H1 (cell line): ENCODE results near the gene DNAH10. TPM values are rescaled to one million over a fixed set of nuclear protein-coding genes. Genes with fewer than 3 reads are reported as not detected.

Source experiments
- CTCF ChIA-PET: fragments of 300-600 bp; sonication (Branson Sonifier 250); formaldehyde crosslinking; loops from one replicate; lab custom pipeline; 2021; ENCODE audit not compliant: partially characterized antibody; lab: Charles Lee
- POLR2A ChIA-PET: fragments of 300-600 bp; sonication (Branson Sonifier 250); formaldehyde crosslinking; loops from one replicate; lab custom pipeline; 2021; ENCODE audit warnings: inconsistent platforms; ENCODE audit not compliant: partially characterized antibody; lab: Charles Lee
- DNase-seq, 2 experiments: peaks; one replicate each; pipeline versions ENCODE4 v3.0.0 to v3.0.0-alpha.2; 2010 to 2022; ENCODE audit warnings: low spot score in 2 of 2, low read depth in 1 of 2, mixed read lengths in 1 of 2
- FAIRE-seq: peaks from 2 replicates; lab custom pipeline; 2011; peaks lifted over from hg19 to GRCh38; lab: Jason Lieb, UNC
- H2AFZ ChIP-seq: 2 replicates; pipeline ENCODE4 v1.8.1; 2012; ENCODE audit warnings: low read length, inconsistent platforms
- H2AK5ac ChIP-seq: 2 replicates; pipeline ENCODE4 v1.6.1; 2013; ENCODE audit warnings: low read depth, low read length
- H2BK120ac ChIP-seq: replicated peaks from 2 replicates; pipeline ENCODE3; 2013; ENCODE audit warnings: low read depth, low read length, inconsistent platforms
- H2BK12ac ChIP-seq: 2 replicates; pipeline ENCODE4 v1.6.1; 2013; ENCODE audit warnings: low read depth, low read length
- H2BK15ac ChIP-seq: 2 replicates; pipeline ENCODE4 v1.6.1; 2013; ENCODE audit warnings: low read length
- H2BK20ac ChIP-seq: 2 replicates; pipeline ENCODE4 v1.6.1; 2013; ENCODE audit warnings: low read length
- H2BK5ac ChIP-seq: 2 replicates; pipeline ENCODE4 v1.6.1; 2013; ENCODE audit warnings: low read depth, low read length
- H3K14ac ChIP-seq: 2 replicates; pipeline ENCODE4 v1.6.1; 2013; ENCODE audit warnings: inconsistent platforms; ENCODE audit not compliant: insufficient read length
- H3K18ac ChIP-seq: 2 replicates; pipeline ENCODE4 v1.6.1; 2013; ENCODE audit warnings: low read length; ENCODE audit errors: extremely low read depth
- H3K23ac ChIP-seq: 2 replicates; pipeline ENCODE4 v1.6.1; 2013; ENCODE audit warnings: inconsistent platforms; ENCODE audit not compliant: insufficient read length
- H3K23me2 ChIP-seq: 2 replicates; pipeline ENCODE4 v1.6.1; 2013; ENCODE audit warnings: low read depth, low read length
- H3K27ac ChIP-seq: 2 replicates; pipeline ENCODE4 v1.6.1; 2011; ENCODE audit warnings: low read depth, low read length, inconsistent platforms
- H3K27me3 ChIP-seq, 4 experiments: replicated peaks in 1 of 4; 1 replicate in 1 of 4; 2 replicates in 3 of 4; pipeline versions ENCODE4 v1.6.1 to v1.8.1; 2011 to 2013; ENCODE audit warnings: low read length in 3 of 4, mild to moderate bottlenecking in 3 of 4, inconsistent platforms in 2 of 4, mixed read lengths in 2 of 4, moderate library complexity in 1 of 4; ENCODE audit not compliant: control insufficient read depth in 3 of 4, insufficient read depth in 3 of 4; ENCODE audit errors: extremely low read depth in 1 of 4
- H3K36me3 ChIP-seq, 4 experiments: 2 replicates each; pipeline versions ENCODE4 v1.6.1 to v1.8.1; 2011 to 2013; ENCODE audit warnings: mild to moderate bottlenecking in 4 of 4, low read length in 3 of 4, moderate library complexity in 2 of 4, control low read depth in 1 of 4, inconsistent platforms in 1 of 4; ENCODE audit not compliant: insufficient read depth in 4 of 4, control insufficient read depth in 2 of 4
- H3K4ac ChIP-seq: replicated peaks from 2 replicates; pipeline ENCODE3; 2013; ENCODE audit warnings: low read length, low read depth, mixed read lengths, inconsistent platforms; ENCODE audit not compliant: insufficient read length
- H3K4me1 ChIP-seq, 4 experiments: replicated peaks in 1 of 4; 1 replicate in 1 of 4; 2 replicates in 3 of 4; pipeline versions ENCODE4 v1.6.1 to v1.8.1; 2011 to 2013; ENCODE audit warnings: low read length in 3 of 4, inconsistent platforms in 2 of 4, mixed read lengths in 1 of 4; ENCODE audit not compliant: insufficient read depth in 4 of 4, control insufficient read depth in 3 of 4
- H3K4me2 ChIP-seq, 2 experiments: 2 replicates each; pipeline versions ENCODE4 v1.6.1 to v1.8.1; 2011 to 2013; ENCODE audit warnings: low read depth in 2 of 2, low read length in 2 of 2, control low read depth in 1 of 2, inconsistent platforms in 1 of 2, mild to moderate bottlenecking in 1 of 2; ENCODE audit not compliant: insufficient read depth in 1 of 2
- H3K4me3 ChIP-seq, 4 experiments: fragments of 200-600, 300-600 bp in 1 of 4; sonication (generic), shearing (Covaris generic), sonication (Bioruptor Twin) in 1 of 4; 2 replicates each; pipeline versions ENCODE4 v1.5.1 to v1.8.1; 2011 to 2016; ENCODE audit warnings: low read length in 4 of 4, low read depth in 3 of 4, control low read depth in 2 of 4, inconsistent platforms in 2 of 4, mild to moderate bottlenecking in 2 of 4, mixed read lengths in 1 of 4, moderate library complexity in 1 of 4; ENCODE audit not compliant: insufficient read depth in 2 of 4; ENCODE audit errors: extremely low read depth in 1 of 4
- H3K56ac ChIP-seq: replicated peaks from 2 replicates; pipeline ENCODE3; 2013; ENCODE audit warnings: low read depth, mild to moderate bottlenecking, mixed read lengths, low read length, inconsistent platforms; ENCODE audit not compliant: insufficient read length
- H3K79me1 ChIP-seq: 2 replicates; pipeline ENCODE4 v1.6.1; 2013; ENCODE audit warnings: low read depth, low read length, control low read depth
- H3K79me2 ChIP-seq, 2 experiments: 2 replicates each; pipeline versions ENCODE4 v1.6.1 to v1.8.1; 2012 to 2013; ENCODE audit warnings: low read length in 2 of 2, mild to moderate bottlenecking in 2 of 2, inconsistent platforms in 1 of 2; ENCODE audit not compliant: insufficient read depth in 2 of 2, control insufficient read depth in 1 of 2
- H3K9ac ChIP-seq, 4 experiments: replicated peaks in 1 of 4; 1 replicate in 1 of 4; 2 replicates in 3 of 4; pipeline versions ENCODE4 v1.6.1 to v1.8.1; 2011 to 2013; ENCODE audit warnings: low read depth in 3 of 4, low read length in 3 of 4, control low read depth in 2 of 4, mild to moderate bottlenecking in 2 of 4, moderate library complexity in 2 of 4, inconsistent platforms in 1 of 4; ENCODE audit errors: extremely low read depth in 1 of 4
- H3K9me3 ChIP-seq, 2 experiments: 2 replicates each; pipeline versions ENCODE4 v1.6.1 to v1.8.1; 2012 to 2013; ENCODE audit warnings: mild to moderate bottlenecking in 2 of 2, moderate library complexity in 2 of 2, control low read depth in 1 of 2, inconsistent platforms in 1 of 2, low read depth in 1 of 2, low read length in 1 of 2, mixed read lengths in 1 of 2; ENCODE audit not compliant: insufficient read depth in 2 of 2
- H4K20me1 ChIP-seq, 2 experiments: replicated peaks in 1 of 2; 2 replicates each; pipeline versions ENCODE3 to v1.8.1; 2011 to 2013; ENCODE audit warnings: inconsistent platforms in 2 of 2, low read length in 2 of 2, mild to moderate bottlenecking in 1 of 2; ENCODE audit not compliant: insufficient read depth in 2 of 2, control insufficient read depth in 1 of 2
- H4K5ac ChIP-seq: 2 replicates; pipeline ENCODE4 v1.6.1; 2013; ENCODE audit warnings: low read length, low read depth, mixed read lengths, inconsistent platforms; ENCODE audit not compliant: insufficient read length
- H4K8ac ChIP-seq: 2 replicates; pipeline ENCODE4 v1.8.0; 2013; ENCODE audit warnings: mild to moderate bottlenecking, moderate library complexity, low read length, inconsistent platforms; ENCODE audit not compliant: insufficient read depth; ENCODE audit errors: extremely low read depth
- H4K91ac ChIP-seq: replicated peaks from 2 replicates; pipeline ENCODE3; 2013; ENCODE audit warnings: low read length, mixed read lengths, inconsistent platforms; ENCODE audit not compliant: insufficient read length
- ATF3 ChIP-seq: IDR thresholded peaks from 2 replicates; pipeline ENCODE4 v1.6.1; 2011; ENCODE audit warnings: low read depth, mild to moderate bottlenecking, low read length; ENCODE audit not compliant: insufficient read depth
- CBX5 ChIP-seq: fragments of 300-800, 300-1000 bp; sonication (generic); IDR thresholded peaks from 2 replicates; pipeline ENCODE4 v1.7.1; 2016; ENCODE audit warnings: antibody characterized with exemption, low read length, low read depth
- CREB1 ChIP-seq: IDR thresholded peaks from 2 replicates; pipeline ENCODE4 v1.6.1; 2012; ENCODE audit warnings: inconsistent platforms
- GTF2F1 ChIP-seq: IDR thresholded peaks from 2 replicates; pipeline ENCODE4 v1.6.1; 2012; ENCODE audit warnings: low read depth, low read length, improper control_type of control experiment, borderline replicate concordance
- PHF8 ChIP-seq: fragments of 200-600 bp; sonication (generic); conservative IDR thresholded peaks from 2 replicates; pipeline ENCODE4 v1.7.1; 2012; ENCODE audit warnings: low read depth, mild to moderate bottlenecking, inconsistent platforms, low read length, moderate library complexity
- POLR2A ChIP-seq, 2 experiments: IDR thresholded peaks; 1 replicate in 1 of 2; 2 replicates in 1 of 2; pipeline ENCODE4 v1.6.1; 2011; ENCODE audit warnings: low read depth in 2 of 2, low read length in 2 of 2, mild to moderate bottlenecking in 2 of 2; ENCODE audit errors: control extremely low read depth in 1 of 2
- RAD21 ChIP-seq, 2 experiments: IDR thresholded peaks in 1 of 2; conservative IDR thresholded peaks in 1 of 2; 2 replicates each; pipeline ENCODE4 v1.6.1; 2011; ENCODE audit warnings: low read depth in 2 of 2, low read length in 2 of 2, improper control_type of control experiment in 1 of 2, inconsistent platforms in 1 of 2, mild to moderate bottlenecking in 1 of 2, moderate library complexity in 1 of 2
- SIN3A ChIP-seq, 2 experiments: IDR thresholded peaks in 1 of 2; conservative IDR thresholded peaks in 1 of 2; 2 replicates each; pipeline ENCODE4 v1.6.1; 2011 to 2012; ENCODE audit warnings: low read length in 2 of 2, improper control_type of control experiment in 1 of 2, low read depth in 1 of 2, mild to moderate bottlenecking in 1 of 2
- SIRT6 ChIP-seq: IDR thresholded peaks from one replicate; pipeline ENCODE4 v1.7.1; 2012; ENCODE audit warnings: low read length, inconsistent platforms
- TAF7 ChIP-seq: optimal IDR thresholded peaks from 2 replicates; pipeline ENCODE3; 2011; ENCODE audit warnings: low read depth, mild to moderate bottlenecking, inconsistent platforms, low read length, moderate library complexity, borderline replicate concordance
- TBP ChIP-seq: IDR thresholded peaks from 2 replicates; pipeline ENCODE4 v1.6.1; 2011; ENCODE audit warnings: low read depth, low read length, improper control_type of control experiment
- YY1 ChIP-seq: IDR thresholded peaks from 2 replicates; pipeline ENCODE4 v1.6.1; 2011; ENCODE audit warnings: low read depth, mild to moderate bottlenecking, low read length
- WGBS, 2 experiments: shearing (Covaris generic) in 1 of 2; methylation state at CpG; one replicate each; pipeline versions ENCODE4 v1.1.6 to v1.1.7; 2013 to 2015; ENCODE audit warnings: low lambda C conversion rate in 2 of 2, mixed read lengths in 2 of 2, inconsistent platforms in 1 of 2, low coverage in 1 of 2, missing lambda C conversion rate in 1 of 2; ENCODE audit not compliant: insufficient replicate concordance in 2 of 2, insufficient coverage in 1 of 2, insufficient read length in 1 of 2; ENCODE audit errors: extremely low coverage in 1 of 2, missing lambda C conversion rate in 1 of 2; 5-methylcytosine and 5-hydroxymethylcytosine counted together
- polyA plus RNA-seq, 7 experiments: library from polyadenylated mRNA; depleted of rRNA in 3 of 7; stranded (reverse) in 5 of 7; unstranded in 2 of 7; fragments of >200 nt in 5 of 7; fragments of 200-250 nt in 2 of 7; gene quantifications; 1 replicate in 5 of 7; 2 replicates in 1 of 7; 4 replicates in 1 of 7; pipeline versions ENCODE4 v1.2.1 to v1.2.3, GENCODE V29; 2011 to 2013; ENCODE audit warnings: missing spikeins in 2 of 7, mixed read lengths in 2 of 7
- total RNA-seq: library from RNA; stranded (reverse); fragmentation: NEBNext Ultra II Directional; extraction: Animal tissue kit (Norgen Biotek cat#: 25700); gene quantifications from 2 replicates; pipeline ENCODE4 v1.2.1, GENCODE V29; 2021

DNAH10 gene
- total and polyA plus RNA-seq, 2 of the 8 experiments (the other 6 are each of a cell fraction or from before 2014, with no cell fraction given) = 0.02 to 0.24 TPM

- 63% methylated on average over 16 of the region's 20 CpGs; no CpG with 5 or more reads in 1 of the 2 experiments for WGBS, 2 experiments
- Histone ChIP-seq H2BK15ac (no peak overlapping the region), H3K79me1 (no peaks in the 10 kb centered on the region), H3K36me3 (no peaks in the 10 kb centered on the region), H4K20me1 (no peaks in the 10 kb centered on the region), H3K4me2 (no peak overlapping the region), H3K4me3 (no peak overlapping the region), H2AK5ac (no peak overlapping the region), H2AFZ (no peak overlapping the region), H2BK20ac (no peak overlapping the region), H3K56ac (no peak overlapping the region), H3K18ac (no peak overlapping the region), H2BK120ac (no peak overlapping the region), H3K79me2 (no peaks in the 10 kb centered on the region), H3K27me3 (0 out of 7 replicates have a peak, but pooled peaks cover 0 to 3% (median 0%) of the 10 kb centered on the region in 4 experiments), H4K8ac (no peak overlapping the region; the same call in 1 of the 2 replicates), H3K23me2 (no peaks in the 10 kb centered on the region), H4K5ac (no peak overlapping the region), H3K4ac (no peak overlapping the region), H2BK5ac (no peak overlapping the region), H3K9me3 (no peaks in the 10 kb centered on the region), H2BK12ac (no peak overlapping the region), H3K27ac (no peak overlapping the region), H4K91ac (no peak overlapping the region), H3K4me1 (peaks cover 0 to 8% (median 0%) of the 10 kb centered on the region in 4 experiments; a peak in 2 of 7 replicates), H3K23ac (no peak overlapping the region), H3K9ac (no peak overlapping the region), H3K14ac (no peak overlapping the region)
- no peak for FAIRE-seq
- ChIA-PET CTCF (interaction anchor here (0.8 to 4.6 kb wide), 11 partner anchors 9 to 73 kb away, joined by 3 to 23 read pairs (median 4); no protein-coding TSS in a partner anchor), POLR2A (no interaction called here)
- no peak for DNase-seq
- TF ChIP-seq CREB1 (no peak), PHF8 (no peak), POLR2A (IDR thresholded peaks at IDR 0.05; ENCODE audit: control extremely low read depth in 1 of 2, low read depth in 2 of 2, low read length in 2 of 2) (no peak), ATF3 (no peak), YY1 (no peak), SIRT6 (no peak), RAD21 (IDR thresholded peaks at IDR 0.05 in 1 of 2, conservative IDR thresholded peaks at IDR 0.05 in 1 of 2; ENCODE audit: low read depth in 2 of 2, low read length in 2 of 2) (no peak), TAF7 (no peak), GTF2F1 (no peak), CBX5 (no peak), TBP (no peak), SIN3A (conservative IDR thresholded peaks at IDR 0.05 in 1 of 2, IDR thresholded peaks at IDR 0.05 in 1 of 2; ENCODE audit: low read depth in 1 of 2, low read length in 2 of 2) (no peak)
Measured at GRCh38 chr12:123914726-123915333, 152.7 kb downstream of the DNAH10 start.
